H54 (cell line): Measurements from ENCODE around the gene NDUFB2.
"Not testable (repeated sequence)": the region's sequence is repeated elsewhere in the genome, so short reads cannot be mapped to it uniquely, and the experiment has no call there.

Experiments used
- DNase-seq: peaks from one replicate; pipeline ENCODE4 v3.0.0; 2011; ENCODE audit warnings: low spot score, mixed read lengths; ENCODE audit not compliant: insufficient read length
- FAIRE-seq: peaks from 3 replicates; lab custom pipeline; 2011; peaks lifted over from hg19 to GRCh38; lab: Jason Lieb, UNC
- POLR2A ChIP-seq: IDR thresholded peaks from 2 replicates; pipeline ENCODE4 v1.6.1; 2011; ENCODE audit warnings: low read depth, mild to moderate bottlenecking, low read length

Gene NDUFB2

DNA sequence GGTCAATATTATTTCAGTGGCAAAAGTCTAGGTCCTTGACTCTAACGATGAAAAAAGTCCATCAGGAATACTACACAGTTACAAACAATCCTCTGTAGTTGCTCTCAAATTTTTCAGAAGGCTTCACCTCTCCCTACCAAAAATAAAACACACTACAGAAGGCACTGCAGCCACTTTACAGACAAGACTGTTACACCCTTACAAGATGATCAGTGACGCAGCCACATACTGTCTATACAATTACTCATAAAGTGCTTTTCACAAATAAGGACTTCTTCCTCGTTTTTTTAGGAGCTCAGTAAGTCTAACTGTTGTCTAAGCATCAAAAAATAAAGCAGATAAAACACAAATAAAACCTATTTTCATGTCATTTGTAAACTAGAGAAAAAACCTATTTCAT lies 27.1 kb downstream of the NDUFB2 start:
- no peak for FAIRE-seq
- no peak for TF ChIP-seq POLR2A
- DNase-seq = no peak

DNA sequence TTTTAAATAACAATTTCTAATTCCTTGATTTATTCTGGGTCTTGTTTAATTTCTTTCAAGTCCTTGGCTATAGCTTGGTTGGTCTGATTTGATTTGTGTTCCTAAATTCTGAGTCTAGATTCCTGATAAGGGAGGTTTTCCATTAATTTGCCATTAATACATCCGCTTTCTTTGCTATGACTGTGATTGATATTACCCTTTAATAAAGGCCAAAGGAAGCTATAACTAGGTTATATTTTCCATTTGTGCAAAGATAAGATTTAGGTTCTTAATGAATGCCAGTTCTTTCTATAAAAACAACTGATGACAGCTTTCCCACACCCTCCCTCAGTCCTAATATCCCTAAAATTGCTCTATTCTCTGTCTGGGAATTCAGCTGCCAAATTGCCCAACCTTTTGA lies 28.2 kb downstream of the NDUFB2 start:
- FAIRE-seq (no peak), DNase-seq (no peak)
- no peak for TF ChIP-seq POLR2A

DNA sequence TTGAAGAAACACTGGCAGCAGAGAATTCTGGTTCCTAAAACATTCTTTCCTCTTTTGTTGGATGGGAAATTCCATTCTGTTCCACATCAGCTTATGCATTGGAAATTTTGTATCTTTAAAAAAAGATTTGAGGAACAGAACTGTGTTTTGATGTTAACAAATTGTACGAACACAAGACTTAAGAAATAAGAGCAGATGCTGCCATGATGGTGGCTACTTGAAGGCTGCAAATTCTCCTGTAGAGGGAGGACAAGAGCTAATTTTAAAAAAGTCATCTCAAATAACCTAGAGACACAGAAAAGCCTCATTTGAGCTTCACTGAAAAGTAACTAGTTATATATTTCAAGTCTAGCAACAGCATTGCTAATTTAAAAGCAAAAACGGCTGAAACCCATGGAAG lies 29.8 kb downstream of the NDUFB2 start:
- peak; percentile 53 for FAIRE-seq
- DNase-seq = no peak
- TF ChIP-seq POLR2A = no peak

- no peak for TF ChIP-seq POLR2A
- no peak for FAIRE-seq
Measured at GRCh38 chr7:140732416-140732815, 35.9 kb downstream of the NDUFB2 start.

DNA sequence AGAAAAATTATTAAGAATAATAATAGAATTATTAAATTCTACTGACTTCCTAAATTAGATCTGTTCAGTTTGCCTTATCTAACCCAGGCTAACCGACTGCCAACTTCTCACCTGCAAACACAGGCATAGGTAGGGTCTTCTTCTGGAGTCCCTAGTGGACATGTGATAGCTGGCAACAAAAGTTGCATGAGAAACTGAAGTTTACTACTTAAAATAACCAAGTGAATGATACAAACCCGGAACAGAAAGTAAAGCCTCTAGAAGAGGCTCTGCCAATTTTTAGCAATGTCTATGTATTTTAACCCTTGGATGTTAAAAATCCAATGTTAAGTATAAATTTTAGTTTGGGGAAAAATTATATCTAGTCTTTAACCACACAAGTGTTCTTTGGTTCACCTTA lies 37.6 kb downstream of the NDUFB2 start:
- TF ChIP-seq POLR2A = no peak

More at GRCh38 chr7:140732416-140732815, 35.9 kb downstream of the NDUFB2 start:
- DNase-seq = no peak

DNA sequence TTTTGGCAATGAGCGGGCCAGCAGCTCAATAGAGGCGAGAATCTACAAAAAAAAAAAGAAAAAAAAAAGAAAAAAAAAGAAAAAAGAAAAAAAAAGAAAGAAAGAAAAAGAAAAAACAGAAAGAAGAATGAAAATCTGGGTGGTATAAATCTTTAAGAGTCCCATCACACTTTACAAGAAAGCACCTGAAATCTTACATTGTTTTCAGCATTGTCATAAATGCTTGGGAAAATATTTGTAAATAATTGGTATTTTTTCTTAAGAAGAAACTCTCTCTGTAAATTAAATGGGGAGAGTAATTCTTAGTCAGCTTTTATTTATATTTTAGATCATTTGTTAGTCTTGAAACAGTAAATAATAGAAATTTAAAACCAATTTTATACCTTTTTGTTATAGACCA lies 38.2 kb downstream of the NDUFB2 start:
- FAIRE-seq (no peak), DNase-seq (no peak)
- TF ChIP-seq POLR2A = no peak

More for the DNA sequence above, 37.6 kb downstream of the NDUFB2 start:
- no peak for DNase-seq
- no peak for FAIRE-seq

GRCh38 chr7:140738280-140738679 lies 41.8 kb downstream of the NDUFB2 start:
- no peak for TF ChIP-seq POLR2A
- no peak for FAIRE-seq
- no peak for DNase-seq

DNA sequence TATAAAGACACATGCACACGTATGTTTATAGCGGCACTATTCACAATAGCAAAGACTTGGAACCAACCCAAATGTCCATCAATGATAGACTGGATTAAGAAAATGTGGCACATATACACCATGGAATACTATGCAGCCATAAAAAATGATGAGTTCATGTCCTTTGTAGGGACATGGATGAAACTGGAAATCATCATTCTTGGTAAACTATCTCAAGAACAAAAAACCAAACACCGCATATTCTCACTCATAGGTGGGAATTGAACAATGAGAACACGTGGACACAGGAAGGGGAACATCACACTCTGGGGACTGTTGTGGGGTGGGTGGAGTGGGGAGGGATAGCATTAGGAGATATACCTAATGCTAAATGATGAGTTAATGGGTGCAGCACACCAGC lies 46.7 kb downstream of the NDUFB2 start:
- DNase-seq, FAIRE-seq: not testable (repeated sequence)

- DNase-seq (no peak), FAIRE-seq (no peak)
Measured at GRCh38 chr7:140744005-140744404, 47.5 kb downstream of the NDUFB2 start.

GRCh38 chr7:140745266-140746058 lies 49.0 kb downstream of the NDUFB2 start:
- FAIRE-seq = no peak
- no peak for DNase-seq
- TF ChIP-seq POLR2A = no peak

More at GRCh38 chr7:140744005-140744404, 47.5 kb downstream of the NDUFB2 start:
- no peak for TF ChIP-seq POLR2A

DNA sequence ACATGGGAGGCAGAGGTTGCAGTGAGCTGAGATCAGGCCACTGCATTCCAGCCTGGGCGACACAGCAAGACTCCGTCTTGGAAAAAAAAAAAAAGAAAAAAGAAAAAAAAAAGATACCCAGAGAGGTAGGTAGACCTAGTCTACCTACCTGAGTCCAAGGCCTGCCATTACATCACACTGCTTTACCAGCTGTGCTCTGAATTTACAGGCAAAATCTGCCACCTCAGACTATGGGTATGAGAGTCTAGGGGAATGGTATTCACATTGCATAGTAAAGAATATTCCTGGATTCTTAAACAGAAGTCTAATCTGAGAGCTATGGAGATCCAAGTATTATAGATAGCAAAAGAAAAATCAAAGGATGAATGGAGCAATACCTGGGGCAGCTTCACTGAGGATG lies 50.2 kb downstream of the NDUFB2 start:
- no peak for DNase-seq
- no peak for TF ChIP-seq POLR2A
- FAIRE-seq = no peak

- DNase-seq (no peak), FAIRE-seq (no peak)
- no peak for TF ChIP-seq POLR2A
Measured at GRCh38 chr7:140752533-140752932, 56.0 kb downstream of the NDUFB2 start.

DNA sequence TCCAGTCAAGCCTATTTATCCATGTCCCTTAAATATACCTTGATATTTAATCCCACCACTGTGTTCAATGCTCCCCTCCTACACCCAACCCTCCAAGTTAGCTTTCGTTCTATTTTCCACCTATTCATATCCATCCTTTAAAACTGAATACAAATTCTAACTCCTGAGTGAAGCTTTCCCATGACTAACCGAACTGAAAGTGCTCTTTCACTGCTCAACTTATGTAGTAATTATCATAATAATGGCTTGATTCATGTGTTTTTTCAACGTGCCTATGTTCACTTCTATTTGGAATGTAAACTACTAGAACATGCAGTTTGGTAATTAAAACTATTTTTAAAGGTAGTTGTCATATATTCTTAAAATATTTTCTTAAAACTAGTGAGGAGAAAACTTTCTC lies 58.0 kb downstream of the NDUFB2 start:
- FAIRE-seq = no peak
- TF ChIP-seq POLR2A = no peak
- DNase-seq = no peak
